Mucosa of descending colon (tissue), 3 donors: ENCODE measurements around the gene CHP1. TPM values are rescaled to one million over a fixed set of nuclear protein-coding genes. Genes with fewer than 3 reads are reported as not detected.

Experiments used
- ATAC-seq: fragments of 200-7000 bp; cut with Tn5 transposase; one replicate; pipeline ENCODE4 v1.9.1; 2020; ENCODE audit warnings: mild to moderate bottlenecking, moderate library complexity
- DNase-seq, 3 donors: peaks; one replicate each; pipeline ENCODE4 v3.0.0-alpha.2; 2020
- H3K36me3 ChIP-seq: fragments of 200-600 bp; one replicate; pipeline ENCODE4 v1.8.0; 2021; ENCODE audit warnings: low read depth, mild to moderate bottlenecking
- H3K4me1 ChIP-seq: fragments of 200-600 bp; one replicate; pipeline ENCODE4 v1.8.0; 2021; ENCODE audit warnings: low read depth, mild to moderate bottlenecking
- H3K4me3 ChIP-seq: fragments of 200-600 bp; one replicate; pipeline ENCODE4 v1.8.0; 2021; ENCODE audit warnings: mild to moderate bottlenecking
- H3K9me3 ChIP-seq: fragments of 200-600 bp; one replicate; pipeline ENCODE4 v1.8.0; 2021; ENCODE audit warnings: mild to moderate bottlenecking
- CTCF ChIP-seq: fragments of 200-600 bp; IDR thresholded peaks from one replicate; pipeline ENCODE4 v1.8.0; 2022; ENCODE audit warnings: antibody characterized with exemption, mild to moderate bottlenecking
- intact Hi-C, 2 donors: fragments of 100-400 bp; cut with DNase I in 1 of 2; cut with micrococcal nuclease in 1 of 2; formaldehyde crosslinking; loops; one replicate each; pipeline versions ENCODE4 v1.11.0 to v1.11.1; 2022; cut with DNase I, micrococcal nuclease
- total RNA-seq, 3 donors: library from RNA; stranded (reverse); fragmentation: NEBNext Ultra II Directional in 2 of 3; extraction: Animal tissue kit (Norgen Biotek cat#: 25700) in 2 of 3; gene quantifications; one replicate each; pipeline versions ENCODE4 v1.2.1 to v1.2.4, GENCODE V29; 2021 to 2023
- donor health status: DM: no; HTN: no; CAD: no; lungs with moderate emphysema.
- donor health status: DM: no; HTN: no; CAD: no.
- donor health status: DM: no; HTN: yes; CAD: no.

The CHP1 gene
- total RNA-seq, 3 donors from 2014 or later: 233 to 461 (median 354) TPM

GRCh38 chr15:41283653-41284426 lies 52.8 kb downstream of the CHP1 start:
- peaks cover 15% of the 10 kb centered on the region for H3K4me1 ChIP-seq
- no peaks in the 10 kb centered on the region for H3K36me3 ChIP-seq
- intact Hi-C loops: no loop called here
- DNase-seq (peak; percentile 97 to 99 (median 98)), ATAC-seq (peak; percentile 99)
- no peaks in the 10 kb centered on the region for H3K9me3 ChIP-seq
- H3K4me3 ChIP-seq: peak overlapping the region; percentile 90
- no peak for TF ChIP-seq CTCF

- H3K9me3 ChIP-seq: no peaks in the 10 kb centered on the region
- intact Hi-C loops: no loop called here
- peak overlapping the region; percentile 90 for H3K4me3 ChIP-seq
- DNase-seq (peak in 1 of 3 donors; percentile 50), ATAC-seq (peak; percentile 37)
- no peaks in the 10 kb centered on the region for H3K36me3 ChIP-seq
- H3K4me1 ChIP-seq: peaks cover 15% of the 10 kb centered on the region
- no peak for TF ChIP-seq CTCF
Measured at GRCh38 chr15:41284427-41285177, 53.5 kb downstream of the CHP1 start.

- intact Hi-C loops: no loop called here
- no peaks in the 10 kb centered on the region for H3K9me3 ChIP-seq
- ATAC-seq (no peak), DNase-seq (peak in 1 of 3 donors; percentile 10)
- no peak overlapping the region for H3K4me3 ChIP-seq
- peaks cover 15% of the 10 kb centered on the region for H3K4me1 ChIP-seq
- H3K36me3 ChIP-seq: no peaks in the 10 kb centered on the region
- TF ChIP-seq CTCF: no peak
Measured at GRCh38 chr15:41285285-41285684, 54.2 kb downstream of the CHP1 start.

- intact Hi-C loops: no loop called here
- ATAC-seq (no peak), DNase-seq (no peak)
- Histone ChIP-seq H3K9me3 (no peaks in the 10 kb centered on the region), H3K36me3 (no peaks in the 10 kb centered on the region), H3K4me1 (peaks cover 15% of the 10 kb centered on the region), H3K4me3 (no peak overlapping the region)
- TF ChIP-seq CTCF: no peak
Measured at GRCh38 chr15:41286665-41287333, 55.7 kb downstream of the CHP1 start.

- intact Hi-C loops: no loop called here
- ATAC-seq (no peak), DNase-seq (no peak)
- Histone ChIP-seq H3K4me1 (peaks cover 10% of the 10 kb centered on the region), H3K4me3 (no peak overlapping the region), H3K9me3 (no peaks in the 10 kb centered on the region), H3K36me3 (no peaks in the 10 kb centered on the region)
- TF ChIP-seq CTCF: no peak
Measured at GRCh38 chr15:41288464-41288863, 57.4 kb downstream of the CHP1 start.
